EL (cell line): ENCODE measurements around the gene PPP1R14B.
A peak's percentile ranks its signal among the peaks of the same experiment; 100 is the strongest.

Source experiments
- DNase-seq: peaks from one replicate; pipeline ENCODE4 v3.0.0-alpha.2; 2016

Gene PPP1R14B

GRCh38 chr11:64245401-64245796, 1.3 kb downstream of the PPP1R14B start:
- peak; percentile 52 for DNase-seq

- no peak for DNase-seq
These were observed 1.8 kb downstream of the PPP1R14B start for GRCh38 chr11:64244966-64245365.

- no peak for DNase-seq
These were observed 2.6 kb downstream of the PPP1R14B start for GRCh38 chr11:64244107-64244506.

GRCh38 chr11:64243236-64243854, 3.4 kb downstream of the PPP1R14B start:
- DNase-seq = peak; percentile 21

GRCh38 chr11:64241491-64242374, 5.0 kb downstream of the PPP1R14B start:
- peak; percentile 71 for DNase-seq

GRCh38 chr11:64241241-64241490, 5.6 kb downstream of the PPP1R14B start:
- DNase-seq = peak; percentile 99

- peak; percentile 97 for DNase-seq
These were observed 6.1 kb downstream of the PPP1R14B start, which contains the start of gene FKBP2 for GRCh38 chr11:64240435-64241240. Gene FKBP2 (plus strand): TSS chr11:64241095. CDS start chr11:64242388, 1,293 bp downstream.

- no peak for DNase-seq
These were observed 6.9 kb downstream of the PPP1R14B start for GRCh38 chr11:64239662-64240434.

GRCh38 chr11:64238999-64239398, 7.7 kb downstream of the PPP1R14B start:
- DNase-seq = no peak

- no peak for DNase-seq
These were observed 8.7 kb downstream of the PPP1R14B start for GRCh38 chr11:64238076-64238475.

GRCh38 chr11:64237484-64237951, 9.2 kb downstream of the PPP1R14B start:
- DNase-seq = no peak

GRCh38 chr11:64235437-64236161, 11.1 kb downstream of the PPP1R14B start:
- DNase-seq = no peak

GRCh38 chr11:64234647-64235379, 11.9 kb downstream of the PPP1R14B start:
- peak; percentile 37 for DNase-seq

- DNase-seq = peak; percentile 70
These were observed 12.7 kb downstream of the PPP1R14B start, which contains the start of gene VEGFB for GRCh38 chr11:64233913-64234586. Gene VEGFB (plus strand): TSS chr11:64234584. CDS start chr11:64234834, 250 bp downstream.

GRCh38 chr11:64232967-64233315, 13.8 kb downstream of the PPP1R14B start:
- DNase-seq = no peak

- DNase-seq = no peak
These were observed 14.4 kb downstream of the PPP1R14B start for GRCh38 chr11:64232182-64232966.

- no peak for DNase-seq
These were observed 15.2 kb downstream of the PPP1R14B start for GRCh38 chr11:64231546-64231945.

GRCh38 chr11:64230985-64231365, 15.8 kb downstream of the PPP1R14B start:
- no peak for DNase-seq

- DNase-seq = peak; percentile 90
These were observed 16.4 kb downstream of the PPP1R14B start, which contains the start of gene DNAJC4 for GRCh38 chr11:64230171-64230984. Gene DNAJC4 (plus strand): TSS chr11:64230548. CDS start chr11:64230855, 307 bp downstream.
